Liver (tissue), 9 donors: ENCODE results near the gene ADGRG3. TPM values are rescaled to one million over a fixed set of nuclear protein-coding genes. Genes with fewer than 3 reads are reported as not detected.

ENCODE experiments used
- DNase-seq: peaks from one replicate; pipeline ENCODE4 v3.0.0-alpha.2; 2017; ENCODE audit warnings: low spot score
- H3K27ac ChIP-seq, 2 donors: one replicate each; pipeline ENCODE4 v1.7.0; 2013; ENCODE audit warnings: inconsistent platforms in 2 of 2, low read length in 2 of 2, control low read depth in 1 of 2, low read depth in 1 of 2, mild to moderate bottlenecking in 1 of 2
- H3K27me3 ChIP-seq, 4 donors: one replicate each; pipeline versions ENCODE4 v1.6.1 to v1.7.0; 2013; ENCODE audit warnings: low read length in 3 of 4, inconsistent platforms in 1 of 4, mild to moderate bottlenecking in 1 of 4, moderate library complexity in 1 of 4; ENCODE audit not compliant: control insufficient read depth in 4 of 4, insufficient read depth in 4 of 4
- H3K36me3 ChIP-seq, 4 donors: one replicate each; pipeline versions ENCODE4 v1.6.1 to v1.7.0; 2013; ENCODE audit warnings: low read length in 3 of 4, mild to moderate bottlenecking in 3 of 4, low read depth in 1 of 4, moderate library complexity in 1 of 4; ENCODE audit not compliant: control insufficient read depth in 4 of 4, insufficient read depth in 3 of 4
- H3K4me1 ChIP-seq, 4 donors: one replicate each; pipeline versions ENCODE4 v1.6.1 to v1.7.0; 2013; ENCODE audit warnings: low read length in 3 of 4, mild to moderate bottlenecking in 3 of 4, moderate library complexity in 1 of 4; ENCODE audit not compliant: control insufficient read depth in 4 of 4, insufficient read depth in 4 of 4
- H3K4me3 ChIP-seq, 3 donors: one replicate each; pipeline versions ENCODE4 v1.6.1 to v1.7.0; 2013; ENCODE audit warnings: low read length in 3 of 3, control low read depth in 1 of 3, low read depth in 1 of 3, mild to moderate bottlenecking in 1 of 3
- H3K9ac ChIP-seq, 2 donors: one replicate each; pipeline ENCODE4 v1.7.0; 2013; ENCODE audit warnings: low read length in 2 of 2, mild to moderate bottlenecking in 2 of 2, moderate library complexity in 2 of 2, control low read depth in 1 of 2, low read depth in 1 of 2
- H3K9me3 ChIP-seq, 4 donors: one replicate each; pipeline versions ENCODE4 v1.6.1 to v1.7.0; 2013; ENCODE audit warnings: low read length in 3 of 4; ENCODE audit not compliant: control insufficient read depth in 4 of 4
- CTCF ChIP-seq: fragments of 150-350 bp; IDR thresholded peaks from 2 replicates; pipeline ENCODE4 v1.5.1; 2017; ENCODE audit warnings: improper control_type of control experiment, low read depth, low read length; ENCODE audit not compliant: missing input control
- EGR1 ChIP-seq, 2 donors: IDR thresholded peaks; 2 replicates each; pipeline ENCODE4 v1.6.1; 2016 to 2018; ENCODE audit warnings: antibody characterized with exemption in 2 of 2, low read depth in 2 of 2
- FOXA1 ChIP-seq: IDR thresholded peaks from 2 replicates; pipeline ENCODE4 v1.6.1; 2016; ENCODE audit warnings: antibody characterized with exemption
- FOXA2 ChIP-seq: IDR thresholded peaks from 2 replicates; pipeline ENCODE4 v1.6.1; 2016; ENCODE audit warnings: antibody characterized with exemption
- GABPA ChIP-seq, 2 donors: IDR thresholded peaks in 1 of 2; conservative IDR thresholded peaks in 1 of 2; 2 replicates each; pipeline ENCODE4 v1.6.1; 2016; ENCODE audit warnings: antibody characterized with exemption in 2 of 2, mild to moderate bottlenecking in 1 of 2, moderate library complexity in 1 of 2
- HNF4A ChIP-seq, 2 donors: conservative IDR thresholded peaks; 2 replicates each; pipeline ENCODE4 v1.6.1; 2016; ENCODE audit warnings: antibody characterized with exemption in 2 of 2, mild to moderate bottlenecking in 2 of 2
- HNF4G ChIP-seq: IDR thresholded peaks from 2 replicates; pipeline ENCODE4 v1.6.1; 2016; ENCODE audit warnings: antibody characterized with exemption
- NR2F2 ChIP-seq: IDR thresholded peaks from 2 replicates; pipeline ENCODE4 v1.6.1; 2016; ENCODE audit warnings: antibody characterized with exemption
- RXRA ChIP-seq, 2 donors: IDR thresholded peaks; 2 replicates each; pipeline ENCODE4 v1.6.1; 2017 to 2018; ENCODE audit warnings: antibody characterized with exemption in 2 of 2, mild to moderate bottlenecking in 1 of 2
- SP1 ChIP-seq: IDR thresholded peaks from 2 replicates; pipeline ENCODE4 v1.6.1; 2018; ENCODE audit warnings: antibody characterized with exemption, mild to moderate bottlenecking
- TAF1 ChIP-seq: conservative IDR thresholded peaks from 2 replicates; pipeline ENCODE4 v1.6.1; 2016; ENCODE audit warnings: antibody characterized with exemption, mild to moderate bottlenecking
- YY1 ChIP-seq: IDR thresholded peaks from 2 replicates; pipeline ENCODE4 v1.6.1; 2016; ENCODE audit warnings: antibody characterized with exemption, mild to moderate bottlenecking
- WGBS: extraction: QIAGEN DNeasy Blood & Tissue Kit; methylation state at CpG from one replicate; pipeline ENCODE4 v1.1.7; 2013; 5-methylcytosine and 5-hydroxymethylcytosine counted together
- polyA plus RNA-seq, 2 donors: library from polyadenylated mRNA; stranded (reverse) in 1 of 2; unstranded in 1 of 2; fragments of 200-250 nt in 1 of 2; fragments of >200 nt in 1 of 2; fragmentation: Nextera tagmentation in 1 of 2; extraction: Ambion mirVana in 1 of 2; gene quantifications; one replicate each; pipeline versions ENCODE4 v1.2.1 to v1.2.3, GENCODE V29; 2013 to 2015
- total RNA-seq, 2 donors: library from RNA; depleted of rRNA; stranded (reverse); fragments of >200 nt; gene quantifications; one replicate each; pipeline ENCODE4 v1.2.3, GENCODE V29; 2014
- TF ChIP-seq, protein P1 (sequence below): IDR thresholded peaks from 2 replicates; pipeline ENCODE4 v1.6.1; 2016; ENCODE audit warnings: antibody characterized with exemption
- donor health status: healthy.
- donor health status: healthy.
- donor health status: healthy.
- donor health status: healthy.
- donor health status: healthy.

The ADGRG3 gene
- total and polyA plus RNA-seq, 4 donors: 0.52 to 3.2 (median 1.0) TPM

DNA sequence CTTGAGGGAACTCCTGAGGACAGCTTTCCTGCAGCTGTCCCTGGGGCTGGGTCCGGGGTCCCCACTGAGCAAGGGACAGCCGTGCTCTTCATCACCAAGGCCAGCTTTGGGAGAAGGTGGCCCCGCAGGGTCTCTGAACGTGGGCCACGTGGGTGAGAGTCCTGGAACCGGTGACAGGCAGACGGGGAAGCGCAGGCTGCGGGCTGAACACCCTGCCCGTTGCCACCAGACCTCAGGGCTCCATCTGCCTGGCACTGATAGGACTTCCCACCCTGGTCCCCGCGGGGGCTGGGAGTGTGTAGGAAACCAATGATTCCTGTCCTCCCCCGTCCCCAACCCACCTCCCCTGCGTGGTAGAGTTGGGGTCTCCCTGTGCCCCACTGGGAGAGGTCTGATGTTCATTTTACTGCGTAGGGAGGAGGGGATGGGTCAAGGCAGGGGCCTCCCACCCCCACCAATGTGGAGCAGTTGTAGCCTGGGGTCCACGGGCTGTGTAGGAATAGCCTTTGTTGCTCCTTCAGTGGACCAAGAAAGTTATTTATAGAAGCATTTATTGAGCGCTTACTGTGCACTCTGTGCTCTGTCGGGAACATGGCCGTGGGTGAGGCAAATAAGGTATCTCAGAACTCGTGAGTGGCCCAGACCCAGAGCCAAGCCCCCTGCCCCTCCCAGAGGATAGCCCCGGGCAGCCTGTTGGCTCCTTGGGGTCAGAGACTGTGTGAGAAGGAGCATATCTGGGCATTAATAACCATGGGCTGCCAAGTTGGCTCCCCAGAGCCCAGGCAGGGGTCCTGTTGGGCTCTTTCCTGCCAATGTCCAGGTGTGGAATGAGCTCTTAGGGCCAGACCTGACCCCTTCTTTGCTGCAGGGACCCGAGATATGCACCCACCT lies 38.3 kb upstream of the ADGRG3 start:
- Histone ChIP-seq H3K27ac (no peak overlapping the region), H3K36me3 (no peaks in the 10 kb centered on the region), H3K4me1 (peaks cover 0 to 5% (median 3%) of the 10 kb centered on the region in 4 donors), H3K27me3 (peaks cover 0 to 3% (median 0%) of the 10 kb centered on the region in 4 donors), H3K9ac (no peak overlapping the region), H3K9me3 (no peaks in the 10 kb centered on the region), H3K4me3 (no peak overlapping the region)
- DNase-seq: no peak
- WGBS: 76% methylated on average over 22 of the region's 22 CpGs
- no peak for TF ChIP-seq NR2F2

GRCh38 chr16:57630407-57630797 lies 37.7 kb upstream of the ADGRG3 start:
- Histone ChIP-seq H3K27ac (no peak overlapping the region), H3K4me3 (no peak overlapping the region)
- 83% methylated on average over 10 of the region's 10 CpGs for WGBS

DNA sequence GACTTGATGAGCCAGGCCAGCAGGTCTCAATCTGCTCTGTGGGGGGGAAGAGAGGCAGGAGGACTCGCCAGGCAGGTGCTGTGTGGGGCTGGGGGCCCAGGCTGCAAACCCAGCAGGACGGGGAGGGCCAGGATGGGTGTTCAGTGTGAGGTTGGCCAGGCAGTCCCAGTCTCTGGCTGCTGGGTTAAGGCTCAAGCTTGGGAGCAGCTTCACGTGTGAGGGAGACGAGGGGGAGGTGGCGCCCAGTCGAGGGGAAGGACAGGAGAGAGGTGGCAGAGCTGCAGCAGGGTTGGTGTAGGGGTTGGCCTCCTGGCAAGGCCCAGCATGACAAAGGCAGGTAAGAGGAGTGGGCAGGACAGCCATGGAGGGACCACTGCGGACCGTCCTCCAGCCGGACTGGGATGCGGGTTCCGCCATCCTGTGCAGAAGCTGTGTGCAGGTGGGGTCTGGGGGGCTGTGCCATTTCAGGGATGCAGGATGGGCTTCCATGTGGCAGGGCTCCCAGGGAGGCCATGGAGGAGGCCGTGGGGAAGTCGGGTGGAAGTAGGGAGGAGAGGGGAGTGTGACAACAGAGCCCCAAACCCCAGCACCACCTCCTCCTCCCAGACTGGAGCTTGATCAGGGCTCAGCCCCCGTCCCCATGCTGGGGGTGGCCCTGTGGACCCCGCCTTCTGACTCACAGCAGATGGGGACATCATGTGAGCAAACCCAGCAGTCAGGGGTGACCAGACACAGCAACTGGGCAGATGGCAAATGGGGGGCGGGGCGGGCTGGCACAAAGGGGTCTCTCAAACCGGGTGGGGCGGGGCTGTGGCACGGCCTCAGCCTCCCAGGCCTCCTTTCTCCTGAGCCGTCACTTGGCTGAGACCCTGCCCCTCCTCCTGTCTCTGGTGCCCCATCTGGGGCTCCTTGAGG lies 36.9 kb upstream of the ADGRG3 start:
- H3K4me1 ChIP-seq: peaks cover 4 to 19% (median 13%) of the 10 kb centered on the region in 4 donors
- H3K9ac ChIP-seq: no peak overlapping the region
- DNase-seq: no peak
- no peaks in the 10 kb centered on the region for H3K9me3 ChIP-seq
- H3K27ac ChIP-seq: no peak overlapping the region
- peaks cover 0 to 3% (median 0%) of the 10 kb centered on the region in 4 donors for H3K27me3 ChIP-seq
- TF ChIP-seq NR2F2: no peak
- no peak for TF ChIP-seq RXRA (IDR thresholded peaks at IDR 0.05)
- TF ChIP-seq SP1: no peak
- TF ChIP-seq, protein P1, sequence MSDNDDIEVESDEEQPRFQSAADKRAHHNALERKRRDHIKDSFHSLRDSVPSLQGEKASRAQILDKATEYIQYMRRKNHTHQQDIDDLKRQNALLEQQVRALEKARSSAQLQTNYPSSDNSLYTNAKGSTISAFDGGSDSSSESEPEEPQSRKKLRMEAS: no peak
- no peak for TF ChIP-seq GABPA (IDR thresholded peaks at IDR 0.05 in 1 of 2, conservative IDR thresholded peaks at IDR 0.05 in 1 of 2)
- TF ChIP-seq TAF1: no peak
- no peak for TF ChIP-seq EGR1 (IDR thresholded peaks at IDR 0.05; ENCODE audit: low read depth in 2 of 2)
- TF ChIP-seq FOXA1: no peak
- no peak overlapping the region for H3K4me3 ChIP-seq
- 91% methylated on average over 21 of the region's 21 CpGs for WGBS
- no peaks in the 10 kb centered on the region for H3K36me3 ChIP-seq

More at GRCh38 chr16:57630407-57630797, 37.7 kb upstream of the ADGRG3 start:
- Histone ChIP-seq H3K9me3 (no peaks in the 10 kb centered on the region), H3K27me3 (peaks cover 0 to 3% (median 0%) of the 10 kb centered on the region in 4 donors), H3K9ac (no peak overlapping the region), H3K4me1 (peaks cover 3 to 11% (median 8%) of the 10 kb centered on the region in 4 donors), H3K36me3 (no peaks in the 10 kb centered on the region)
- DNase-seq: no peak
- TF ChIP-seq, protein P1: no peak
- TF ChIP-seq HNF4G (no peak), TAF1 (no peak), CTCF (no peak), SP1 (no peak), FOXA2 (no peak), FOXA1 (no peak), HNF4A (conservative IDR thresholded peaks at IDR 0.05) (no peak), YY1 (no peak)
